GM18519 (cell line): ENCODE measurements around the gene SMAGP.
A peak's percentile ranks its signal among the peaks of the same experiment; 100 is the strongest.
"Not testable (repeated sequence)": the region's sequence is repeated elsewhere in the genome, so short reads cannot be mapped to it uniquely, and the experiment has no call there.

ENCODE experiments used
- ATAC-seq: cut with Tn5 transposase; IDR thresholded peaks from one replicate; pipeline ENCODE4 v1.9.1; 2021; ENCODE audit warnings: mild to moderate bottlenecking, moderate library complexity; ENCODE audit not compliant: unreplicated experiment, low FRiP score

The SMAGP gene

GRCh38 chr12:51265024-51265423, 5.2 kb downstream of the SMAGP start:
- ATAC-seq: no peak

GRCh38 chr12:51264297-51264696, 5.9 kb downstream of the SMAGP start:
- no peak for ATAC-seq

GRCh38 chr12:51263341-51263740, 6.9 kb downstream of the SMAGP start:
- ATAC-seq: no peak

GRCh38 chr12:51262758-51263177, 7.4 kb downstream of the SMAGP start:
- no peak for ATAC-seq

GRCh38 chr12:51259600-51259999, 10.6 kb downstream of the SMAGP start:
- not testable (repeated sequence) for ATAC-seq

- ATAC-seq: no peak
Observed at GRCh38 chr12:51254536-51254935, 15.7 kb downstream of the SMAGP start.

- no peak for ATAC-seq
Observed at GRCh38 chr12:51253276-51253675, 16.9 kb downstream of the SMAGP start.

- no peak for ATAC-seq
Observed at GRCh38 chr12:51247523-51248206, 22.6 kb downstream of the SMAGP start.

GRCh38 chr12:51246254-51246853, 23.9 kb downstream of the SMAGP start:
- no peak for ATAC-seq

GRCh38 chr12:51245476-51246253, 24.6 kb downstream of the SMAGP start:
- ATAC-seq: no peak

GRCh38 chr12:51244269-51244668, 25.9 kb downstream of the SMAGP start:
- ATAC-seq: no peak

- no peak for ATAC-seq
Observed at GRCh38 chr12:51242876-51243275, 27.3 kb downstream of the SMAGP start.

- no peak for ATAC-seq
Observed at GRCh38 chr12:51242120-51242519, 28.1 kb downstream of the SMAGP start.

GRCh38 chr12:51240971-51241370, 29.2 kb downstream of the SMAGP start:
- no peak for ATAC-seq

- peak; percentile 79 for ATAC-seq
Observed at GRCh38 chr12:51238510-51239334, 31.5 kb downstream of the SMAGP start, which contains the start of gene DAZAP2. Gene DAZAP2 (plus strand): TSS chr12:51238826. CDS start chr12:51238908, 82 bp downstream.

- ATAC-seq: no peak
Observed at GRCh38 chr12:51238037-51238509, 32.1 kb downstream of the SMAGP start.

GRCh38 chr12:51234530-51234929, 35.7 kb downstream of the SMAGP start:
- no peak for ATAC-seq

- no peak for ATAC-seq
Observed at GRCh38 chr12:51232642-51233041, 37.6 kb downstream of the SMAGP start.

- ATAC-seq: no peak
Observed at GRCh38 chr12:51229116-51229809, 41.0 kb downstream of the SMAGP start.

- ATAC-seq: no peak
Observed at GRCh38 chr12:51227962-51228361, 42.3 kb downstream of the SMAGP start.
